ENCODE measurements around the gene TMEM171. TPM values are rescaled to one million over a fixed set of nuclear protein-coding genes. Genes with fewer than 3 reads are reported as not detected.

TMEM171 gene
- total and polyA plus RNA-seq, 2 of the 4 experiments (the other 2 are of a cell fraction), result 3.0 to 5.1 TPM

GRCh38 chr5:73117088-73117740 is 3.2 kb upstream of the TMEM171 start:
- ChIA-PET CTCF (interaction anchor here (1.4 kb wide), 2 partner anchors 20 to 98 kb away, joined by 3 to 5 read pairs; no protein-coding TSS in a partner anchor), POLR2A (ENCODE audit: unreplicated experiment) (no interaction called here)
- peaks cover 4% of the 10 kb centered on the region; the same call in 1 of the 2 replicates for H3K27me3 ChIP-seq (ENCODE audit: control insufficient read depth, insufficient read depth, low read length)
- intact Hi-C loops (cut with micrococcal nuclease), result no loop called here
- no peak overlapping the region for H2AK9ac ChIP-seq (replicated peaks; ENCODE audit: low read depth, low read length, poor library complexity)
- H3K23ac ChIP-seq (ENCODE audit: low read depth, low read length), result no peak overlapping the region
- no peak overlapping the region for H2AK5ac ChIP-seq (ENCODE audit: low read depth, low read length)
- whole genome bisulfite sequencing, 2 experiments (ENCODE audit: extremely low coverage in 2 of 2, insufficient read length in 1 of 2), result no CpG with 5 or more reads among the region's 3 CpGs
- H2AFZ ChIP-seq (replicated peaks; ENCODE audit: low read length, poor library complexity), result no peak overlapping the region
- no peaks in the 10 kb centered on the region for H3K36me3 ChIP-seq (ENCODE audit: control insufficient read depth, insufficient read depth, low read length)
- H3K18ac ChIP-seq (ENCODE audit: low read depth, low read length), result no peak overlapping the region; the same call in 1 of the 2 replicates
- DNase-seq, result no peak
- H4K5ac ChIP-seq (ENCODE audit: low read depth, low read length), result no peak overlapping the region
- TF ChIP-seq RCOR1 (IDR thresholded peaks at IDR 0.05; ENCODE audit: insufficient replicate concordance, low read length), result no peak
- peaks cover 13% of the 10 kb centered on the region for H3K9me1 ChIP-seq (ENCODE audit: insufficient read depth, low read length)
- H3K4me2 ChIP-seq (ENCODE audit: low read depth, low read length), result no peak overlapping the region
- no peak overlapping the region for H3K9ac ChIP-seq (ENCODE audit: low read depth, low read length)
- no peaks in the 10 kb centered on the region for H3K79me1 ChIP-seq (ENCODE audit: low read depth in 1 of 2, low read length in 2 of 2)
- H3K4ac ChIP-seq (ENCODE audit: low read depth, low read length), result no peak overlapping the region
- dilution Hi-C loops (cut with HindIII; ENCODE audit: low sequenced_read_pairs, unreplicated experiment), result no loop called here
- H3K4me3 ChIP-seq (ENCODE audit: insufficient read depth, low read depth, low read length), result no peak overlapping the region
- no peak overlapping the region for H2BK120ac ChIP-seq (ENCODE audit: low read depth, low read length)
- peaks cover 15% of the 10 kb centered on the region for H3K4me1 ChIP-seq (ENCODE audit: control insufficient read depth, insufficient read depth, low read length)
- H2BK5ac ChIP-seq (ENCODE audit: low read depth, low read length, poor library complexity, severe bottlenecking), result no peak overlapping the region
- H2BK20ac ChIP-seq (ENCODE audit: low read depth, low read length), result no peak overlapping the region
- no peak overlapping the region for H3K14ac ChIP-seq (replicated peaks; ENCODE audit: low read depth, low read length)
- peaks cover 5% of the 10 kb centered on the region for H3K9me3 ChIP-seq (ENCODE audit: control insufficient read depth, insufficient read depth, low read length)
- no peak overlapping the region for H4K91ac ChIP-seq (ENCODE audit: insufficient read depth, low read depth, low read length)
- H3K56ac ChIP-seq (ENCODE audit: extremely low read depth, insufficient read depth, low read length), result no peak overlapping the region
- no peak overlapping the region for H2BK15ac ChIP-seq (ENCODE audit: low read depth, low read length)
- in situ Hi-C loops (cut with MboI; ENCODE audit: low sequenced_read_pairs), result no loop called here
- H4K8ac ChIP-seq (ENCODE audit: low read depth in 2 of 2, low read length in 2 of 2), result no peak overlapping the region
- ATAC-seq (ENCODE audit: low read depth), result no peak
- BruUV-seq (replicated peaks), result no TSS peak
- H3K27ac ChIP-seq (ENCODE audit: insufficient read depth, low read length), result no peak overlapping the region
- peaks cover 10% of the 10 kb centered on the region for H4K20me1 ChIP-seq (ENCODE audit: insufficient read depth, low read length)
